ENCODE measurements around the gene FADS2.
A peak's percentile ranks its signal among the peaks of the same experiment; 100 is the strongest.

The FADS2 gene

DNA sequence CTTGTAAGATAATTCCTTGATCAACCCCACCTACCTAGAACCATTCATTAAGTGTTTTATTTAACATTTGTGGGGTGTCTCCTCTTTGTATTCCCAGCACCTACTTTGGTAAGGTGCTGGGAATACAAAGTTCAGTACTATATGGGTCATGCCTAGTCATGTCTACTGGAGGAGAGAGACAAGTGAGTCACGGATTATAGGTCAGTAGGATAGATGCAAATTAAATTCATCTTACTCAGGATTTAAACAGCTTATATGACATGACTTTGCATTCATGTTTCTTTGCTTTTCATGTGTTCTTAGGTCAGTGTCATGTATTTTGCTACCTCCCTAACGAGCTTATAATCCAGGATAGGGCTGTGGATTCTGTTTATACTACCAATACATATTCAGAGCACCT is 7.9 kb upstream of the FADS2 start:
- peak; percentile 71 for DNase-seq (ENCODE audit: low spot score)

DNA sequence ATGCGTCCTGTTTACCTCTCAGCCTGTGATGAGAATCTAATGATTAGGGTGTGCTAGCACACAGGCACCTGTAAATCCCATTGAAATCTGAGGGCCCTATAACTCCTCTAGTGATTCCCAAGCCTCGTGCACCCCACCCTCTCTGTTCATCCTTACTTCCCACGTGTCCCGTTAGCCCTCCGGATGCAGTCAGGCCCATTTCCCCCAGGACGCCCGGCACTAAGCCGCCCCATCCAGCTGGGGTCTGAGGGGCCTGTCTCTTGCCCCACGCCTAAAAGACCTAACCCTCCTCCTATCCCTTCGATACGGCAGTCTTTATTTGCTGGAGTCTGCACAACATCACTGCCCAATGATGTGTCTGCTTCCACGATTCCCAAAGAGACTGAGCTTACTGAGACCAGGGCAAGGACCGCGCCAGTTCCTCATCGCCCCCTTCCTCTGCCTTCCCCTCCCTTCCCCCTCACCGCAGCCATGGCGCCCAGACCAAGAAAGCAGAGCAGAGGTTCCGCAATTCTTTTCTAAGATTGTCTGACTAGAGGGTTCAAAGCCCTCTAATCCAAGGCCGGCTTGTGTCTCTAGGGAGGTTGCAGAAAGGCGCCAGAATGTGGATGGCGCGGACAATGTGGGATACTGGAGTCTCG is 1.1 kb upstream of the FADS2 start:
- DNase-seq (ENCODE audit: low spot score): no peak

DNA sequence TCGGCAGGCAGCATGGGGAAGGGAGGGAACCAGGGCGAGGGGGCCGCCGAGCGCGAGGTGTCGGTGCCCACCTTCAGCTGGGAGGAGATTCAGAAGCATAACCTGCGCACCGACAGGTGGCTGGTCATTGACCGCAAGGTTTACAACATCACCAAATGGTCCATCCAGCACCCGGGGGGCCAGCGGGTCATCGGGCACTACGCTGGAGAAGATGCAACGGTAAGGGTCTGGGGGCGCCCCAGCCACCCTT is 204 bp downstream of the FADS2 start:
- no peak for DNase-seq (ENCODE audit: low spot score)

DNA sequence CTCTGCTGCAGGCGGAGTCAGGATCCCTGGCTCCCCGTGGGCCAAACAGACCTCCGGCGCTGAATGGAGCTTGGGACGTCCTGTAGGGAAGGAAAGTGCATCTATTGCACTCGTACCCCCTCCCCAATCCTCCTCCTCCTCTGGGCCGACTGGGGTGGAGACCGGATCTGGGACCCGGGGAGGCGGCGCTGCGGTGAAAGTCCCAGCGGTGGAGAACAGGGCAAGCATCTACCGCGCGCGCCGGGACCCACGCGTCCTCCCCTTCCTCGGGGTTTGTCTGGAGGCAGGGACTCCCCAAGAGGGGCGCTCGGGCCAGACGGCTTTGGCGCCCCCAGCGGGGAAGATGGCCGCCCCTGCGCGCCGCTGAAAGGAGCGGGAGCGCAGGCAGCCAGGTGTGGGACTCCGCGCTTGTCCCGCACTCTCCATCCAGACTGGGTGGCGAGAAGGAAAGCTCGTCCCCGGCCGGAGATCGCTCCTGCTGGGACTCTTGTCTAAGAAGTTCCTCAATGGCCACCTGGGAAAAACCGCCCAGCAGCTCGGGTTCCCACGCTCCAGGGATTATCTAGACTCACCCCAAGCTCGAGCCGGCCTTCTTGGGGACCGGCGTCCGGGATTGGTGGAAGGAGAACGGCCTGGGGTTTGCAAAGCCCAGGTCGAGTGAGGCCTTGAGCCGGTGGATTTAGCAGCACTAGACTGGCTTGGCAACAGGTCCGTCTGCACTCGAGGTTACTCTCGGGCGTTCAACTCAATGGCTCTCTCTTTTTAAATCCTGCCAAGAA is 718 bp downstream of the FADS2 start:
- peak; percentile 41 for DNase-seq (ENCODE audit: low spot score)

DNA sequence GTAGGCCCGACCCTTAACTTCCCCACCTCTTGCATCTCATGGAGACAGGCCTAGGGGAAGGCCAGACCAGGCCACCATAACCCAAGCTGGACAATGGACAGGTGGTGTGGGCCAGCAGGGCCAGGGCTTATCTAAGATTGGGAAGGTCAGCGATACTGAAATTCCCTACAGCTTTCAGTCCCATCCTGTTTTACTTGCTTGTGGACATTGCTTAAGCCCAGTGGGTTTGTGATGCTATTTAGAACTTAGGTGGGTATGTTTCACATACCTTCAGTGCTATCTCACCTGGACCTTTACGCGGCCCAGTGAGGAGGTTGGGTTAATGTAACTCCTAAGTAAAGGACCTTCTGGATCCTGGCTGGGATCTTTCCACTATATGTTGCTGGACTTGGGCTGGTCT is 1.7 kb downstream of the FADS2 start:
- no peak for DNase-seq (ENCODE audit: low spot score)

DNA sequence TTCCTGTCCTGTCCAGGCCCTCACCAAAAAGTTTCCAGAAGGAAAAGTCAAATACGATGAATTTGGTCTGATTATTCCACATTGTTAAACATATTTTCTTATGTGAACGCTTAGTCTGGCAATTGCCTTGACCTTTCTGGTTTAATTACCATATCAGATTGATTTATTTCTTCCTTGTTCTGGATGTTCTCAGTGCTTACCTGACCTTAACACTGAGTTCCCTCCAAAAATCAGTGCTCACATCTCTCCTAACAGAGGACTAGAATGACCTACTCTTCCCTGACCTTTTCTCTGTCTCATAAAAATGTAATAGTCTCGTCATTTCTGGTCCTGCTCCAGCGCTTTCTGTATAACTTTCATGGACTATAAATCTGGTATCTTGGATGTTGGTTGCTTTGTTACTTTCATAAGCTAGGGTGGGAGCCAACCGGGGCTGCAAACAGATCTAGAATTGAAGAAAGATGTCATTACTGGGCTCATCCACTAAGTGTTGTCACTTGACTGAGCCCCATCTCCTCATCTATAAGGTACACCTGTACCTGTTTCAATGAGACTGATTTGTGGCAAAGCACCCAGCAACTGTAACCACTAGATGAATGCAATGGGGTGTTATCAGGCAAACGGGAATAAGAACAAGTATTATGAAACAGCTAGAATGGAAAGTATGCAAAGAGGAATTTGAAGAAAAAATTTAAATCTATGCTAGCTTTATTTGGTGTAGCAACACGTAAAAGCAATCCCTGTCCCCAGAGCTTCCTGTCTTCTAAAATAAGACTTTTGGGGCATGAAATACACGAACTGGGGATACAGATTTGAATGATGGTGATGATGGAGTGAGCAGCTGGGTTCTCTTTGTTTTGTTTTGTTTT is 2.4 kb downstream of the FADS2 start:
- DNase-seq (ENCODE audit: low spot score): no peak

DNA sequence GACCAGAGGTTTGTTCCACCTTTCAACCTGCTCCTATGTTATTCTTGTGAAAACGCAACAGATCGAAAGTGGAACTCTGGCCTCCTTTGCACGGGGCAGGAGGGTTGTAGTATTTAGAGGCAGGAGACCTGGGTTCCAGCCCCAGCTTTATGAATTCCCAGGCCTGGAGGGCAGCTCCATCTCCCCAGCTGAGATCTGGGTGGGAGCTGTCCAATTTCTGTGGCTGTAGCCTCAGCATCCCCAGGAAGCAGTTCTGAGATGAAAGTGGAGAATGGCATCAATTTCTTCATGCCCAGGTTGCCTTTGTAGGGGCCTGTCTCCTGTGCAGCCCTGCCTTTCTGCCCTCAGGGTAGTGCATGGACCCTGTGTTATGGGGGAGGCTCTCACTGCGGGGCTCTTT is 4.1 kb downstream of the FADS2 start:
- DNase-seq (ENCODE audit: low spot score): no peak

DNA sequence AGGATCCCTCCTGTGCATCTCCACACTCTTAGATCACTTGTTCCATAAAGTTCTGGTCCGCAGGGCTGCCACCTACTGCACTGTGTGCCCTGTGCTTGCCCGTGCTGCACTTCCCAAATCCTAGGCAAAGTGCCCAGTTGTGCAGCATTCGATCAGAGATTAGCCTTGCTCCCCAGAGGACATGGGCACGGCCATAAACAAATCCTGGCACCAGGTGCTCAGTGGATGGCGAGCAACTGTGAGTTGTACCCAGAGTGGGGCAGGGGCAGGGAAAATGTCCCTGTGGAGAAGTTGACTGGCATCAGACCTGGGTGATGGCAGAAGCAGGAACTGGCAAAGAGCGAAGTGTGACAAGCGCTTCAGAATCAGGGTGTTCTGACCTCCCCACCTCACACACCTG is 4.7 kb downstream of the FADS2 start:
- DNase-seq (ENCODE audit: low spot score): no peak

DNA sequence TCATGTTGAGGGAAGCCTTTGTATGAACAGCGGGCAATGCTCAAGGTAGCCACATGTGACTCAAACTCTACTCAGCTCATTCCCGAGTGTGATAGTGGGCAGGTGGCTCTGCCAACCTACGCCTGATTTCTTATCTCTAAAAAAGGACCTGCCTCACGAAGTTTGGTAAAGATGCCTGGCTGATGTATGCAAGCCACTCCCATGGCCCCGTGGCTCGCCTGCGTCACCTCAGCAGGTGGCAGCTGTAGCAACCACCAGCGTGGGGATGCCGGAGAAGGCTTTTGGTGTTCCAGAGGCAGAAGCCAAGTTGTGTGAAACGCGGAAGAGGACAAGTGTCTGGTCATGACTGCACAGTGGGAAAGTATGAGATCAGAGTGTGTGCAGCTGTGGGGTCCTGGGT is 5.4 kb downstream of the FADS2 start:
- DNase-seq (ENCODE audit: low spot score): no peak

DNA sequence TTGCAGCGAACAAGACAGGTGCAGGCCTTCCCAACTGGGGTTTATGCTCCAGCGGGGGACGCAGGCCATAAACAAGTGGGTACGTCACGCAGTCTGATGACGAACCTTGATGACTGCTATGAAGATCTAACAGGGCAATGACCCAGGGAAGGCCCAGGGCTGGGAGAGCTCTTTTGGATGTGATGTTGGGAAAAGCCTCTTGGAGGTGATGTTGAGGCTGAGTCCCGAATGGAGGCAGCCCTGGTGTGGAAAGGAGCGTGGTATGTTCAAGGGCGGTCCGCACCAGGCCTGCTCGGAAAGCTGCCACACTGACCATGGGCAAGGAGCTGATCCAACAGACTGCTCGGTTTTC is 5.8 kb downstream of the FADS2 start:
- no peak for DNase-seq (ENCODE audit: low spot score)

DNA sequence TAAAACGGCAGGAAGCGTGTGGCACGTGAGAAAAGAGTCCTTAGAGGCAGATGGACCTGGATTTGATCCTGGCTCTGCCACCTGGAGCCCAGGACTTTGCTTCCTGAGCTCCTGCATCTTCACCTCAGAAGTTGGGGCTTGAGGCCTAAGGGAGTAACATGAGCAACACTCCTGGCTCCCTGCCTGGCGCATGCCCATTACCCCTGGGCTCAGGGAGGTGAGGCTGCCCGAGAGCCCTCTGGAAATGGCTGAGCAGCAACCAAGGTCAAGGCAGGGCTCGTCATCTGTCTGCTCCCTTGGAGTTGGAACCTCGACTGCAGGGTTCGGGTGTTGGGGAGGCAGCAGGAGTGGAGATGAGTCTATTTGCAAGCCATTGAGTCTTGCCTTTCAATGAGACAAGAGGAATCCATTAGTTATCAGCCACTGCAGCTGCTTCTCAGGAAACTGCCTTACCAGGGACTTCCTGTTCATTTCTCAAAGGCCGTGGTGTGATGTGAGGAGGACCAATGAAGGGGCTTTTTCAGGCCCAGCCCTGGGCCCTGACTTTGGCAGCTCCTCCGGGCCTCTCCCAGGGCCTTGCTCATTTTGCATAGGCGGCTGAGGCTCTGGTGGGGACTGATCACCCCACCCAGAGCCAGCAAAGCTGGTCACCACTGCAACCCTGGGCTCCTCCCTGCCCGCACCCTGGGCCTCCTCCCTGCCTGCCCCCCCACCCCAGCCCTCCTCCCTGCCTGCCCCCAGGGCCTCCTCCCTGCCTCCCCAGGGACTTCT is 6.4 kb downstream of the FADS2 start:
- DNase-seq (ENCODE audit: low spot score): peak; percentile 27

DNA sequence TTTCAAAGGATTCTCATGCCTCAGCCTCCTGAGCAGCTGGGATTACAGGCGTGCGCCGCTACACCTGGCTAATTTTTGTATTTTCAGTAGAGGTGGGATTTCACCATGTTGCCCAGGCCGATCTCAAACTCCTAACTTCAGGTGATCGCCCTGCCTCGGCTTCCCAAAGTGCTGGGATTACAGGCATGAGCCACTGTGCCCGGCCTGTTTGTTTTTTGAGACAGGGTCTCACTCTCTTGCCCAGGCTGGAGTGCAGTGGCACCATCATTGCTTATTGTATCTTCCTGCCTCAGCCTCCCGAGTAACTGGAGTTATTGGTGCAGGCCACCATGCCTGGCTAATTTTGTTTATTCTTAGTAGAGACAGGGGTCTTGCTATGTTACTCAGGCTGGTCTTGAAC is 8.1 kb downstream of the FADS2 start:
- no peak for DNase-seq (ENCODE audit: low spot score)

DNA sequence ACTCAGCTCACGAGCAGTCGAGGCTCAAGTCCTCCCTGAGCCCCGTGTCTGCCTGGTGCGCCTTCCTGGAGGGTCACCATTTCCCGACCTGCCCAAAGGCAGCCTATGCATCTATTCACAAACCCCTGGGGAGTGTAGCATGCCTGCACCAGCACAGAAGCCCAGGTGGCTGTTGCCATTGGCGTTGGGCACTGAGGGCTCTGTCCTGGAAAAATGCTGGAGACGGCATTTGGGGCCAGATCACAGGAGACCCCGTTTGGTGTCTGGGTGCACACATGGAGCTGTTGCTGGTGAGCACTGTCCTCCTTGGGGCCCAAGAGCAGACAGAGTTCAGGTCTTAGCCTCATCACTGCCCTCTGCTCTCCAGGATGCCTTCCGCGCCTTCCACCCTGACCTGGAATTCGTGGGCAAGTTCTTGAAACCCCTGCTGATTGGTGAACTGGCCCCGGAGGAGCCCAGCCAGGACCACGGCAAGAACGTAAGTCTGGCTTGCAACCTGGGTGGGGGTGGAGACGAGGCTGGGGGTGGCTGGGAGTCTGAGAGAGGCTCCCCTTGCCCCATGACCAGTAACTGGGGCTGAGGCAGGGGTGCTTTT is 9.4 kb downstream of the FADS2 start:
- no peak for DNase-seq (ENCODE audit: low spot score)

DNA sequence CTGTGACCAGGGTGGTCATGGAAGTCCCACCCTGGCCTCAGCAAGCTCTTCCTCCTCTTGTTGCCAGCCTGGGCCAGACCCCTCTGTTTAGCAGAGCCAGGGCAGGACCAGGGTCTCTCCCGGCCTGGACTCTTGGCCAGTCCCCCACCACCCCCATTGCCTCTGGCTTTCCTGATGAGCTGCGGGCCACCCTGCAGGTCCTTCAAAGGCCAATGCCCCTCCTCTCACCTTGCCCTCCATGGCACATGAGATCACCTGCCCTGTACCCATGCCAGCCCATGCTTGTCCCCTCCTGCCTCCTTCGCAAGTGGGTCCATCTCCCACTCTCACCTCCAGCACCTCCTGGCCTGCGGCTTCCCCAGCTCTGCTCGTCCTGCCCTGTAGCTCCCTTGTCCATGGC is 10.4 kb downstream of the FADS2 start:
- no peak for DNase-seq (ENCODE audit: low spot score)

DNA sequence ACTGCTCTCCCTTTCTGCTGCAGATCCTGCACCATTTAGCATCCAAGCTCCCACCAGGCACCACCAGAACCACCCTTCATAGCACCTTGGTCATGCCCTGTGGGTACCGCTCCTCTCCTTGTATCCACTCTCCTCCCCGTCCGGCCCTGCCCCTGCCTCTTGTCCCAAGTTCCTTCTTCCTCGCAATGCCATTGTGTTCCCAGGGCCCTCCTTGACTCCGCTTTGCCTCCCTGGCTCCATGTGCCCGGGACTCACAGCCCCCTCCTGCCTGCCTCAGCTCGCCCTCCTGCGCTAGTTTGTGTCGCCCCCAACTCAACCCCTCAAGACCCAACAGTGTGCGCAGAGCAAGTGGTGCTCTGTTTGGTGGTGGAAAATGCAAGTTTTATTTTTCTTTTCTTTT is 10.8 kb downstream of the FADS2 start:
- no peak for DNase-seq (ENCODE audit: low spot score)

DNA sequence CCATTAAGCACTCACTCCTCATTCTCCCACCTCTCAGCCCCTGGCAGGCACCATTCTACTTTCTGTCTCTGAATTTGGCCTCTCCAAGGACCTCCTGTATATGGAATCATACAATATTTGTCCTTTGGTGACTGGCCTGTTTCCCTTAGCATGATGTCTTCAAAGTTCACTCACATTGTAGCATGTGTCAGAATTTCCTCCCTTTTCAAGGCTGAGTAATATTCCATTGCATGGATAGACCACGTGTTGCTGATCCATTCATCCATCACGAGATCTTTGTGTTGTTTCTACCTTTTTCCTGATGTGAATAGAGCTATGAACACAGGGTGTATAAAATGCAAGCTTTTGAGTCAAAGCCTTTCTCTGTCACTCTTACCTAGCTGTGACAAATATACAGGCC is 11.6 kb downstream of the FADS2 start:
- no peak for DNase-seq (ENCODE audit: low spot score)

DNA sequence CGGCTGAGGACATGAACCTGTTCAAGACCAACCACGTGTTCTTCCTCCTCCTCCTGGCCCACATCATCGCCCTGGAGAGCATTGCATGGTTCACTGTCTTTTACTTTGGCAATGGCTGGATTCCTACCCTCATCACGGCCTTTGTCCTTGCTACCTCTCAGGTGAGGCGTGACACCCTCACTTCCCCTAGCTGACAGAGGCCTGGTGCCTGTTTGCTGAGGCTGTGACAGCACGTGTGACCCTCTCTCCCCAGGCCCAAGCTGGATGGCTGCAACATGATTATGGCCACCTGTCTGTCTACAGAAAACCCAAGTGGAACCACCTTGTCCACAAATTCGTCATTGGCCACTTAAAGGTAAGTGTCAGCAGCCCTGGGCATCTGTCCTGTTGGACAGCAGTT is 12.3 kb downstream of the FADS2 start:
- DNase-seq (ENCODE audit: low spot score): no peak

DNA sequence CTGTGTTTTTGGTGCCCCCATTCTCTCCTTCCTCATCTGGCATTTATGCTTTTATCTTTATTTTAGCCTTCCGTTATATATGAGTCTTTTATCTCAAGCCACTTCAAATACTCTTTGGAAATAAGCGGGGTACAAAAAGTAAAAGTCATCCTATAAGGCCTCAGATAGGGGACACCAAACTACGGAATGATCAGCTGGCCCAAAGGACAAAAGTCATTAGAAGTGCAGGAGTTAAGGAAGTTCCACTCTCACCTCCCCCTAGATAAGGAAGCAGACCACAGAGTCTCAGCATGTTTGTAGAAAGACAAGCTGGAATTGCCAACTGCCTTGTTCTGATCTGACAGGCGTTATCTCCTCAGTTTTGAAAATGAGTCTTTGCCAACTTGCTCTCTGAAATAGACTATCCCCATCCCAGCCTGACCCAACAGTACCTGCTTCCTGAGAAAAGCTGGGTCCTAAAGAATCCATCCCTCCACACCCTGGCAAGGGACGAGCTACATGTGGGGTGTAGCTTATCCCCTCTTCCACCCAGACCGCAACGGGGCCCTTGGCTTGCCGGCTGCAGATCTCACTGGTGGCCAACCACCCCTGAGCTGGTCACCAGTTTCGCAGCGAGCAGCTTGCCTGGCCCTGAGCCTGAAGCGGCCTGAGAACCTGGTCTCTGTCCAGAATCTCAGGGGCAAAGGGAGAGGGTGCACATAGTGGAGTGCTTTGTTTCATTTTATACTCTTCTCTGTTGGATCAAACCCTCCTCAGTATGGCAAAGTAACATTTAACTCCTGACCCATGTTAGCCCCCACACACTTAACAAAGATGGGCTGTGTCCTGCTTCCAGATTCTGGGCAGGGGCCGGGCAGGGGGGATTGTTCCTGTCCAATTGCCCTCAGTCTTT is 13.8 kb downstream of the FADS2 start:
- no peak for DNase-seq (ENCODE audit: low spot score)

DNA sequence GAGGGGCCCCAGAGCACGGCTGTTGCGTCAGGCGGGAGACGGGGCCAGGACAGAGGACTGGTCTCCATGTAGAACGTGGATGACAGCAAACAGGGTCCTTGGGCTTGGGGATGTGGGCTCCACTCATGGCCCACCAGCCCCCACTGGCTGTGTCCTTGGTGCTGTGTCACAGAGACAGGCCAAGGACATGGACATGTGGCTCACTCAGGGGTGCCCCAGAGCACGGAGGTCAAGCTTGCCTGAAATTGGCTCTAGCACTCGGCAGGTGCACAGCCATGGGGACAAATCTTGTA is 14.4 kb downstream of the FADS2 start:
- no peak for DNase-seq (ENCODE audit: low spot score)

DNA sequence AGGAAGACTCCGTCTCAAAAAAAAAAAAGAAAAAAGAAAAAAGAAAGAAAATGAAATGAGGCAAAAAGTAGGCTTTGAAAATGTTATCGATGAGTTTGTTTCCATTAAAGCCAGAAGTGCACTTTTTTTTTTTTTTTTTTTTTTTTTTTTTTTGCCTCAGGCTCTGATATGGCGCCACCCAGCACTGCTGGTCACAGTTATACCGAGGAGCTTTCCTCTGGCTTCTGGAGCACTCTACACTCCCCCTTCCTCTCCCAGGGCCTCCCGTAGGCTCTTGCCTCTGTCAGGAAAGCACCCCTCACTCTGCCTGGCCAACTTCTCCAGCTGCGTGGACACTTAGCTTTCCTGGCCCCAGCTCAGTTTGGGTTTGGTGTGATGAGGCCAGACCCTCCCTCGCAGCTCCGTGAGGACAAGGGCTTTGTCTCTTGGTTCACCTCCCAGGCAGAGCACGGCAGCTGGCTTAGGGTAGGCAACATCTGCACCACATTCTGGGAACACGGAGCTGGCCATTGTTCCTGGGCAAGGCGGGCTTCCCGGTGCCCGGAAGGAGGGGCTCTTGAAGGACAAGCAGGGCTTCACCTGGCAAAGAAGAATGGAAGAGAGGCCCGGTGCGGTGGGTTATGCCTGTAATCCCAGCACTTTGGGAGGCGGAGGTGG is 16.9 kb downstream of the FADS2 start:
- DNase-seq (ENCODE audit: low spot score): no peak

Data from kidney tubule cell (primary cell).